Ishikawa (cell line): ENCODE data around the gene CCDC8.

ENCODE experiments used
- CEBPB ChIP-seq: IDR thresholded peaks from 2 replicates; pipeline ENCODE4 v1.6.1; 2012
- EGR1 ChIP-seq: IDR thresholded peaks from 2 replicates; pipeline ENCODE4 v1.6.1; 2012
- RAD21 ChIP-seq: IDR thresholded peaks from 2 replicates; pipeline ENCODE4 v1.6.1; 2012; ENCODE audit warnings: low read depth
- TAF1 ChIP-seq: IDR thresholded peaks from 2 replicates; pipeline ENCODE4 v1.6.1; 2012; ENCODE audit warnings: low read depth, mild to moderate bottlenecking
- YY1 ChIP-seq: IDR thresholded peaks from 2 replicates; pipeline ENCODE4 v1.6.1; 2012; ENCODE audit warnings: low read depth
- TF ChIP-seq, protein P1 (sequence below): IDR thresholded peaks from 2 replicates; pipeline ENCODE4 v1.6.1; 2012; ENCODE audit warnings: low read depth, mild to moderate bottlenecking
- TF ChIP-seq, protein P2 (sequence below): IDR thresholded peaks from 2 replicates; pipeline ENCODE4 v1.6.1; 2012

DNA sequence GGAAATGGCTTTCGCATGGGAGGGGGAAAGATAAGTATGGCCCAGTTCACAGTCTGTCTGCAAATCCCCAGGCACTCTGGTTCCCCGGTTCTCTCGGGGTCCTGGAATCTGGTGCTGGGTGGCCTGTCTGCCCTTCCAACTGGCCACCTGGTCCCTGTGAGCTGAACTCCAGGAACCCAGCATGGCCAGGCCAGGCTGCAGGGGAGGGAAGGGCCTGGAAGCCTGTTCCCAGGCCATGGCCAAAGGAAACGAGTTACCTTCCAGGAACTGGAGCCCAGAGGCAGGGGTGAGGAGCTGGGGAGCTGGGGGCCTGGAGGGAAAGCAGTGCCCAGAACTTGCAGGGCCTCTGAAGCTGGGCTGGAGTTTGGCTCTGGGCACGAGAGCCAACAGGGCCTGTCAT, 34.5 kb upstream of the CCDC8 start:
- TF ChIP-seq, protein P1, sequence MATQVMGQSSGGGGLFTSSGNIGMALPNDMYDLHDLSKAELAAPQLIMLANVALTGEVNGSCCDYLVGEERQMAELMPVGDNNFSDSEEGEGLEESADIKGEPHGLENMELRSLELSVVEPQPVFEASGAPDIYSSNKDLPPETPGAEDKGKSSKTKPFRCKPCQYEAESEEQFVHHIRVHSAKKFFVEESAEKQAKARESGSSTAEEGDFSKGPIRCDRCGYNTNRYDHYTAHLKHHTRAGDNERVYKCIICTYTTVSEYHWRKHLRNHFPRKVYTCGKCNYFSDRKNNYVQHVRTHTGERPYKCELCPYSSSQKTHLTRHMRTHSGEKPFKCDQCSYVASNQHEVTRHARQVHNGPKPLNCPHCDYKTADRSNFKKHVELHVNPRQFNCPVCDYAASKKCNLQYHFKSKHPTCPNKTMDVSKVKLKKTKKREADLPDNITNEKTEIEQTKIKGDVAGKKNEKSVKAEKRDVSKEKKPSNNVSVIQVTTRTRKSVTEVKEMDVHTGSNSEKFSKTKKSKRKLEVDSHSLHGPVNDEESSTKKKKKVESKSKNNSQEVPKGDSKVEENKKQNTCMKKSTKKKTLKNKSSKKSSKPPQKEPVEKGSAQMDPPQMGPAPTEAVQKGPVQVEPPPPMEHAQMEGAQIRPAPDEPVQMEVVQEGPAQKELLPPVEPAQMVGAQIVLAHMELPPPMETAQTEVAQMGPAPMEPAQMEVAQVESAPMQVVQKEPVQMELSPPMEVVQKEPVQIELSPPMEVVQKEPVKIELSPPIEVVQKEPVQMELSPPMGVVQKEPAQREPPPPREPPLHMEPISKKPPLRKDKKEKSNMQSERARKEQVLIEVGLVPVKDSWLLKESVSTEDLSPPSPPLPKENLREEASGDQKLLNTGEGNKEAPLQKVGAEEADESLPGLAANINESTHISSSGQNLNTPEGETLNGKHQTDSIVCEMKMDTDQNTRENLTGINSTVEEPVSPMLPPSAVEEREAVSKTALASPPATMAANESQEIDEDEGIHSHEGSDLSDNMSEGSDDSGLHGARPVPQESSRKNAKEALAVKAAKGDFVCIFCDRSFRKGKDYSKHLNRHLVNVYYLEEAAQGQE, result no peak
- no peak for TF ChIP-seq CEBPB
- TF ChIP-seq TAF1, result no peak
- TF ChIP-seq, protein P2, sequence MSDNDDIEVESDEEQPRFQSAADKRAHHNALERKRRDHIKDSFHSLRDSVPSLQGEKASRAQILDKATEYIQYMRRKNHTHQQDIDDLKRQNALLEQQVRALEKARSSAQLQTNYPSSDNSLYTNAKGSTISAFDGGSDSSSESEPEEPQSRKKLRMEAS, result no peak
- no peak for TF ChIP-seq YY1
- TF ChIP-seq EGR1, result no peak
- TF ChIP-seq RAD21, result no peak
